Endothelial cell (in vitro differentiated cells): ENCODE results near the gene JDP2. TPM values are rescaled to one million over a fixed set of nuclear protein-coding genes. Genes with fewer than 3 reads are reported as not detected.

Experiments
- DNase-seq: peaks from one replicate; pipeline ENCODE4 v3.0.0; 2021; ENCODE audit warnings: low spot score
- H3K27ac Mint-ChIP-seq: one replicate; pipeline ENCODE4 v1.8.0; 2021; ENCODE audit warnings: mixed read lengths, inconsistent platforms; ENCODE audit not compliant: unreplicated experiment
- H3K27me3 Mint-ChIP-seq: one replicate; pipeline ENCODE4 v1.8.0; 2021; ENCODE audit warnings: mild to moderate bottlenecking, moderate library complexity, mixed read lengths, inconsistent platforms; ENCODE audit not compliant: unreplicated experiment
- H3K36me3 Mint-ChIP-seq: one replicate; pipeline ENCODE4 v1.8.0; 2021; ENCODE audit warnings: mild to moderate bottlenecking, low read depth, mixed read lengths, inconsistent platforms; ENCODE audit not compliant: unreplicated experiment
- H3K4me1 Mint-ChIP-seq: one replicate; pipeline ENCODE4 v1.8.0; 2021; ENCODE audit warnings: mild to moderate bottlenecking, mixed read lengths, inconsistent platforms; ENCODE audit not compliant: unreplicated experiment
- H3K4me3 Mint-ChIP-seq: one replicate; pipeline ENCODE4 v1.8.0; 2021; ENCODE audit warnings: mild to moderate bottlenecking, mixed read lengths, inconsistent platforms; ENCODE audit not compliant: unreplicated experiment
- H3K9me3 Mint-ChIP-seq: one replicate; pipeline ENCODE4 v1.8.0; 2021; ENCODE audit warnings: mixed read lengths, inconsistent platforms; ENCODE audit not compliant: unreplicated experiment
- CTCF ChIP-seq: fragments of 200-600 bp; sonication (generic); IDR thresholded peaks from one replicate; pipeline ENCODE4 v1.5.0; 2021; ENCODE audit warnings: antibody characterized with exemption; ENCODE audit not compliant: unreplicated experiment
- total RNA-seq: library from RNA; stranded (reverse); fragmentation: NEBNext Ultra II Directional; extraction: Animal tissue kit (Norgen Biotek cat#: 25700); gene quantifications from one replicate; pipeline ENCODE4 v1.2.1, GENCODE V29; 2021; ENCODE audit not compliant: unreplicated experiment

The JDP2 gene
- total RNA-seq, 1 donor from 2014 or later, result 5.1 TPM

GRCh38 chr14:75409316-75410205 is 18.3 kb upstream of the JDP2 start:
- no peak for TF ChIP-seq CTCF
- Mint-ChIP-seq H3K4me3 (no peak overlapping the region), H3K9me3 (no peaks in the 10 kb centered on the region)

GRCh38 chr14:75411214-75411540 is 16.6 kb upstream of the JDP2 start:
- no peak overlapping the region for H3K4me3 Mint-ChIP-seq
- peaks cover 4% of the 10 kb centered on the region for H3K36me3 Mint-ChIP-seq
- H3K27me3 Mint-ChIP-seq, result no peaks in the 10 kb centered on the region
- H3K27ac Mint-ChIP-seq, result no peak overlapping the region
- TF ChIP-seq CTCF, result no peak
- H3K4me1 Mint-ChIP-seq, result peaks cover 3% of the 10 kb centered on the region
- H3K9me3 Mint-ChIP-seq, result no peaks in the 10 kb centered on the region
- DNase-seq, result no peak

More at GRCh38 chr14:75409316-75410205, 18.3 kb upstream of the JDP2 start:
- no peak for DNase-seq
- Mint-ChIP-seq H3K36me3 (peaks cover 4% of the 10 kb centered on the region), H3K4me1 (peaks cover 3% of the 10 kb centered on the region), H3K27ac (peak overlapping the region; percentile 11), H3K27me3 (no peaks in the 10 kb centered on the region)

- Mint-ChIP-seq H3K9me3 (no peaks in the 10 kb centered on the region), H3K4me1 (peaks cover 4% of the 10 kb centered on the region), H3K27me3 (no peaks in the 10 kb centered on the region), H3K36me3 (peaks cover 4% of the 10 kb centered on the region), H3K4me3 (no peak overlapping the region), H3K27ac (no peak overlapping the region)
- DNase-seq, result no peak
- TF ChIP-seq CTCF, result no peak
Observed at GRCh38 chr14:75413013-75413412, 14.8 kb upstream of the JDP2 start.

- H3K4me3 Mint-ChIP-seq, result no peak overlapping the region
- DNase-seq, result no peak
Observed at GRCh38 chr14:75417674-75418073, 10.1 kb upstream of the JDP2 start.

More at GRCh38 chr14:75417674-75418073, 10.1 kb upstream of the JDP2 start:
- H3K27ac Mint-ChIP-seq, result no peak overlapping the region
- H3K27me3 Mint-ChIP-seq, result no peaks in the 10 kb centered on the region
- no peaks in the 10 kb centered on the region for H3K36me3 Mint-ChIP-seq
- no peaks in the 10 kb centered on the region for H3K9me3 Mint-ChIP-seq
- no peak for TF ChIP-seq CTCF
- peaks cover 10% of the 10 kb centered on the region for H3K4me1 Mint-ChIP-seq
